Endodermal cell (in vitro differentiated cells): Measurements from ENCODE around the gene XKR7. TPM values are rescaled to one million over a fixed set of nuclear protein-coding genes. Genes with fewer than 3 reads are reported as not detected.

Source experiments
- DNase-seq: peaks from one replicate; pipeline ENCODE4 v3.0.0-alpha.2; 2017
- H3K27ac ChIP-seq: 2 replicates; pipeline ENCODE4 v1.5.1; 2013; ENCODE audit warnings: mild to moderate bottlenecking, low read depth, low read length, moderate library complexity
- H3K27me3 ChIP-seq: 2 replicates; pipeline ENCODE4 v1.6.1; 2013; ENCODE audit warnings: mild to moderate bottlenecking, low read length, moderate library complexity; ENCODE audit not compliant: insufficient read depth, control insufficient read depth, poor library complexity, severe bottlenecking
- H3K36me3 ChIP-seq: 2 replicates; pipeline ENCODE4 v1.7.0; 2013; ENCODE audit warnings: mild to moderate bottlenecking, low read length, moderate library complexity; ENCODE audit not compliant: control insufficient read depth, insufficient read depth
- H3K4me1 ChIP-seq: one replicate; pipeline ENCODE4 v1.7.0; 2013; ENCODE audit warnings: low read length; ENCODE audit not compliant: control insufficient read depth, insufficient read depth
- H3K4me3 ChIP-seq: 2 replicates; pipeline ENCODE4 v1.5.1; 2013; ENCODE audit warnings: mild to moderate bottlenecking, low read length, moderate library complexity
- H3K9ac ChIP-seq: 2 replicates; pipeline ENCODE4 v1.6.1; 2013; ENCODE audit warnings: mild to moderate bottlenecking, low read length, moderate library complexity; ENCODE audit not compliant: poor library complexity, severe bottlenecking; ENCODE audit errors: extremely low read depth
- H3K9me3 ChIP-seq: 2 replicates; pipeline ENCODE4 v1.6.1; 2013; ENCODE audit warnings: mild to moderate bottlenecking, low read length, moderate library complexity; ENCODE audit not compliant: control insufficient read depth
- H3K27ac Mint-ChIP-seq: 2 replicates; pipeline ENCODE4 v1.8.0; 2020; ENCODE audit warnings: mixed read lengths
- H3K27me3 Mint-ChIP-seq: 2 replicates; pipeline ENCODE4 v1.8.0; 2021; ENCODE audit warnings: mild to moderate bottlenecking, mixed read lengths; ENCODE audit not compliant: insufficient read depth
- H3K36me3 Mint-ChIP-seq: 2 replicates; pipeline ENCODE4 v1.8.0; 2020; ENCODE audit warnings: low read depth, mixed read lengths
- H3K4me1 Mint-ChIP-seq: 2 replicates; pipeline ENCODE4 v1.8.0; 2020; ENCODE audit warnings: mixed read lengths
- H3K4me3 Mint-ChIP-seq: 2 replicates; pipeline ENCODE4 v1.8.0; 2020; ENCODE audit warnings: mild to moderate bottlenecking, moderate library complexity, mixed read lengths
- H3K9me3 Mint-ChIP-seq: 2 replicates; pipeline ENCODE4 v1.8.0; 2020; ENCODE audit warnings: mild to moderate bottlenecking, mixed read lengths
- WGBS, 2 experiments: methylation state at CpG; one replicate each; pipeline versions ENCODE4 v1.1.5 to v1.1.7; 2013; ENCODE audit warnings: missing lambda C conversion rate in 2 of 2, mixed read lengths in 1 of 2; ENCODE audit not compliant: insufficient coverage in 1 of 2, insufficient read length in 1 of 2; 5-methylcytosine and 5-hydroxymethylcytosine counted together
- total RNA-seq, 2 donors: library from RNA; stranded (reverse); fragmentation: NEBNext Ultra II Directional in 1 of 2; extraction: Animal tissue kit (Norgen Biotek cat#: 25700) in 1 of 2; gene quantifications; 2 replicates in 1 of 2; 3 replicates in 1 of 2; pipeline ENCODE4 v1.2.1, GENCODE V29; 2021
- TF ChIP-seq, protein P1 (sequence below): fragments of 200-600 bp; sonication (generic); conservative IDR thresholded peaks from 2 replicates; pipeline ENCODE4 v1.5.0; 2021; ENCODE audit warnings: antibody characterized with exemption, mild to moderate bottlenecking

The XKR7 gene
- total RNA-seq, 2 donors from 2014 or later: 2.7 to 3.1 TPM

DNA sequence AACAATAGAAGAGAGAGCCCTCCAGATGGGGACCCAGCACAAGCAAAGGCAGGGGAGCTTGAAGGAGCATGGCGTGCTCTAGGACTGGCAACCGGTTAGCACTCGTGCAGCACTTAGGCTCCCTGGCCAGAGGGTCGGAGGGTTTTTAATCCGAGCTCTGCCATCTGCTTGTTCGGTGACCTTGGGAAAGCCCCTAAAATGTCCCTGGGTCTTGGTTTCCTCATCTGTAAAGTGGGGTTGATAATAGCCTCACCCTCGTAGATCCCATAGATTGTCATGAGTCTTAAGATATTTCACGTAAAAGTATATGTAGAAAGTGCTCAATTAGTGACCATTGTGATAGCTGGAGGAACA is 67.5 kb downstream of the XKR7 start:
- H3K4me3 Mint-ChIP-seq: no peak overlapping the region
- no peaks in the 10 kb centered on the region for H3K4me1 Mint-ChIP-seq
- Histone ChIP-seq H3K4me1 (no peaks in the 10 kb centered on the region), H3K27me3 (peaks cover 17% of the 10 kb centered on the region), H3K9ac (no peak overlapping the region), H3K36me3 (no peaks in the 10 kb centered on the region), H3K4me3 (no peak overlapping the region), H3K27ac (no peak overlapping the region), H3K9me3 (no peaks in the 10 kb centered on the region)
- H3K9me3 Mint-ChIP-seq: no peaks in the 10 kb centered on the region
- H3K36me3 Mint-ChIP-seq: no peaks in the 10 kb centered on the region
- no peak overlapping the region for H3K27ac Mint-ChIP-seq
- TF ChIP-seq, protein P1, sequence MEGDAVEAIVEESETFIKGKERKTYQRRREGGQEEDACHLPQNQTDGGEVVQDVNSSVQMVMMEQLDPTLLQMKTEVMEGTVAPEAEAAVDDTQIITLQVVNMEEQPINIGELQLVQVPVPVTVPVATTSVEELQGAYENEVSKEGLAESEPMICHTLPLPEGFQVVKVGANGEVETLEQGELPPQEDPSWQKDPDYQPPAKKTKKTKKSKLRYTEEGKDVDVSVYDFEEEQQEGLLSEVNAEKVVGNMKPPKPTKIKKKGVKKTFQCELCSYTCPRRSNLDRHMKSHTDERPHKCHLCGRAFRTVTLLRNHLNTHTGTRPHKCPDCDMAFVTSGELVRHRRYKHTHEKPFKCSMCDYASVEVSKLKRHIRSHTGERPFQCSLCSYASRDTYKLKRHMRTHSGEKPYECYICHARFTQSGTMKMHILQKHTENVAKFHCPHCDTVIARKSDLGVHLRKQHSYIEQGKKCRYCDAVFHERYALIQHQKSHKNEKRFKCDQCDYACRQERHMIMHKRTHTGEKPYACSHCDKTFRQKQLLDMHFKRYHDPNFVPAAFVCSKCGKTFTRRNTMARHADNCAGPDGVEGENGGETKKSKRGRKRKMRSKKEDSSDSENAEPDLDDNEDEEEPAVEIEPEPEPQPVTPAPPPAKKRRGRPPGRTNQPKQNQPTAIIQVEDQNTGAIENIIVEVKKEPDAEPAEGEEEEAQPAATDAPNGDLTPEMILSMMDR: peak; percentile 2
- 92 to 94% methylated on average over 7 to 8 of the region's 8 CpGs for WGBS, 2 experiments
- H3K27me3 Mint-ChIP-seq: peaks cover 55% of the 10 kb centered on the region
- no peak for DNase-seq

DNA sequence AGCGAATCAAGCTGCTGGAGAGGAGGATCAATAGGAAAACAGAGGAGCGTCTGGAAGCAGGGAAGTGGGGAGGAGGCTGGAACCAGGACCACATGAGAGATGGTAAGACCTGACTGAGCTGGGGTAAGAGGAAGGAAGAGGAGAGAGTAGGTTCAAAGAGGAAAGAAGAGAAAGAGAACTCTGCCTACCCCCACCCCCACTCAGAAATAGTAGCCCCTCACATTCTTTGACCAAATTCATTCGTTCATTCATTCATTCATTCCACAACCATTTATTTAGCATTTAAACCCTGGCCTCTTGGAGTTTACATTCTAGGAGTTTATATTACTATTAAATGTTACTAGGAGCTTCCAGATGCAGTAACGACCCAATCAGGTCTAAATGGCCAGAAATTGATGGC is 68.3 kb downstream of the XKR7 start:
- TF ChIP-seq, protein P1: no peak
- no peak for DNase-seq
- H3K27ac ChIP-seq: no peak overlapping the region
- no peaks in the 10 kb centered on the region for H3K4me1 ChIP-seq
- no peaks in the 10 kb centered on the region for H3K9me3 Mint-ChIP-seq
- no peak overlapping the region for H3K4me3 Mint-ChIP-seq
- no peaks in the 10 kb centered on the region for H3K9me3 ChIP-seq
- H3K36me3 ChIP-seq: no peaks in the 10 kb centered on the region
- H3K27me3 Mint-ChIP-seq: peaks cover 48% of the 10 kb centered on the region
- no peak overlapping the region for H3K4me3 ChIP-seq
- H3K27ac Mint-ChIP-seq: no peak overlapping the region
- 68 to 76% methylated on average over 2 to 3 of the region's 4 CpGs for WGBS, 2 experiments
- H3K36me3 Mint-ChIP-seq: no peaks in the 10 kb centered on the region
- H3K27me3 ChIP-seq: peaks cover 17% of the 10 kb centered on the region
- peaks cover 3% of the 10 kb centered on the region for H3K4me1 Mint-ChIP-seq
- no peak overlapping the region for H3K9ac ChIP-seq

DNA sequence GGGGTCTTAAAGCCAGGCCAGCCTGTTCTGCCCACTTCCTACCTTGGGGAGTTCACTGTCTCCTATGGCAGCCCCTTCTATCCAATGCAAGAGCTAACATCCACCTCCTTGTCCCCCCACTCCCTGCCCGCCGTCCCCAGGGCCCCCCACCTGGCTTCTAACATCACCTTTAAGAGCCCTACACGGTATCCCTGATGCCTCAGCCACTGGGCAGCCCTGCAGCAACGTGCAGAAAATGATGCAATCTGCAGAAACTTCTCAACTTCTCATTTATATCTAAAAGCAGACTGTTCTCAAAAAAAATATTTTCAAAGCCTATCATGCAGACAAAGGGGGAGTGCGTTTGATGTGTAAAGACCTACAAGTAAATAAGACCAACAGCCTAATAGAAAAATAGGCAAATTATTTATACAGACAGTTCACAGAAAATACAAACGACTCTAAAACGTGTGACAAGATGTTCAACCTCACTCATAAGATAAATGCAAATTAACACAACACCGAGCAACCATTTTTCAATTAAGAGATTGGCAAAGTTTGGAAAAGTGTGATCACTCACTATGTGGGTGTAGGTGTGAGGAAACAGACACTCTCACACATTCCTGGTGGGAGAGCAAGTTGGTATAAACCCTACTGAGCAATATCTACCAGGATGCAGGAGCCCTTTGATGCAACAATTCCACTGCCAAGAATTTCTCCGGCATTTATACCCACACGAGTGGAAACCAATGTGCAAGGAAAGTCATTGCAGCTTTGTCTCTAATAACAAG is 69.0 kb downstream of the XKR7 start:
- DNase-seq: no peak
- Histone ChIP-seq H3K9me3 (no peaks in the 10 kb centered on the region), H3K27ac (no peak overlapping the region), H3K4me3 (no peak overlapping the region), H3K4me1 (no peaks in the 10 kb centered on the region), H3K27me3 (peaks cover 17% of the 10 kb centered on the region), H3K9ac (no peak overlapping the region), H3K36me3 (no peaks in the 10 kb centered on the region)
- no peak overlapping the region for H3K27ac Mint-ChIP-seq
- TF ChIP-seq, protein P1: no peak
- no peaks in the 10 kb centered on the region for H3K9me3 Mint-ChIP-seq
- WGBS, 2 experiments: 72 to 81% methylated on average over 5 to 10 of the region's 10 CpGs
- H3K27me3 Mint-ChIP-seq: peaks cover 44% of the 10 kb centered on the region
- peaks cover 3% of the 10 kb centered on the region for H3K4me1 Mint-ChIP-seq
- no peak overlapping the region for H3K4me3 Mint-ChIP-seq
- no peaks in the 10 kb centered on the region for H3K36me3 Mint-ChIP-seq
